GM23338 (cell line): ENCODE results near the gene SNX15. TPM values are rescaled to one million over a fixed set of nuclear protein-coding genes. Genes with fewer than 3 reads are reported as not detected.

Source experiments
- ATAC-seq: fragments of 200-7000 bp; cut with Tn5 transposase; 3 replicates; pipeline ENCODE4 v1.9.1; 2020
- DNase-seq: peaks from one replicate; pipeline ENCODE4 v3.0.0-alpha.2; 2015; ENCODE audit warnings: low spot score
- H2AFZ ChIP-seq: fragments of 200-600 bp; sonication (generic); 2 replicates; pipeline ENCODE4 v1.8.0; 2016; ENCODE audit warnings: antibody characterized with exemption, mild to moderate bottlenecking, moderate library complexity
- H3F3A ChIP-seq: fragments of 200-600 bp; sonication (generic); replicated peaks from 2 replicates; pipeline ENCODE4 v1.8.0; 2017; ENCODE audit warnings: antibody characterized with exemption, mixed run types, low read depth
- H3K27ac ChIP-seq: fragments of 200-600 bp; sonication (generic); 2 replicates; pipeline ENCODE4 v1.6.1; 2016; ENCODE audit warnings: low read depth
- H3K27me3 ChIP-seq: fragments of 200-600 bp; sonication (generic); 2 replicates; pipeline ENCODE4 v1.8.0; 2016; ENCODE audit warnings: mild to moderate bottlenecking, mixed run types, moderate library complexity; ENCODE audit not compliant: insufficient read depth
- H3K36me3 ChIP-seq: fragments of 200-600 bp; sonication (generic); 2 replicates; pipeline ENCODE4 v1.8.0; 2016; ENCODE audit warnings: mild to moderate bottlenecking; ENCODE audit not compliant: insufficient read depth
- H3K4me1 ChIP-seq: fragments of 200-600 bp; sonication (generic); 2 replicates; pipeline ENCODE4 v1.8.0; 2016; ENCODE audit warnings: mild to moderate bottlenecking, moderate library complexity; ENCODE audit not compliant: insufficient read depth
- H3K4me2 ChIP-seq: fragments of 200-600 bp; sonication (generic); 2 replicates; pipeline ENCODE4 v1.7.1; 2017; ENCODE audit warnings: mixed run types
- H3K4me3 ChIP-seq: fragments of 200-600 bp; sonication (generic); 2 replicates; pipeline ENCODE4 v1.6.1; 2016; ENCODE audit warnings: mixed run types
- H3K79me2 ChIP-seq: fragments of 200-600 bp; sonication (generic); replicated peaks from 2 replicates; pipeline ENCODE4 v1.8.0; 2017; ENCODE audit warnings: mild to moderate bottlenecking; ENCODE audit not compliant: insufficient read depth
- H3K9me2 ChIP-seq: fragments of 200-600 bp; sonication (generic); 2 replicates; pipeline ENCODE4 v1.8.0; 2017; ENCODE audit not compliant: insufficient read depth
- H4K20me1 ChIP-seq: fragments of 200-600 bp; sonication (generic); replicated peaks from 2 replicates; pipeline ENCODE4 v1.8.0; 2017; ENCODE audit warnings: mild to moderate bottlenecking; ENCODE audit not compliant: insufficient read depth
- H3K27ac Mint-ChIP-seq: 2 replicates; pipeline ENCODE4 v1.8.0; 2020; ENCODE audit warnings: inconsistent platforms, mild to moderate bottlenecking, moderate library complexity, mixed read lengths
- H3K27me3 Mint-ChIP-seq: 3 replicates; pipeline ENCODE4 v1.8.0; 2022; ENCODE audit warnings: low read depth, mild to moderate bottlenecking, moderate library complexity, mixed read lengths, inconsistent platforms; ENCODE audit not compliant: insufficient read depth, poor library complexity
- H3K36me3 Mint-ChIP-seq: 3 replicates; pipeline ENCODE4 v1.8.0; 2021; ENCODE audit warnings: low read depth, mild to moderate bottlenecking, inconsistent platforms, moderate library complexity, mixed read lengths
- H3K4me1 Mint-ChIP-seq: 3 replicates; pipeline ENCODE4 v1.8.0; 2020; ENCODE audit warnings: mild to moderate bottlenecking, inconsistent platforms, mixed read lengths
- H3K4me3 Mint-ChIP-seq: 3 replicates; pipeline ENCODE4 v1.8.0; 2021; ENCODE audit warnings: moderate library complexity, mild to moderate bottlenecking, inconsistent platforms, mixed read lengths
- H3K9me3 Mint-ChIP-seq: 3 replicates; pipeline ENCODE4 v1.8.0; 2020; ENCODE audit warnings: moderate library complexity, mild to moderate bottlenecking, inconsistent platforms, mixed read lengths
- CREB1 ChIP-seq: fragments of 250-450 bp; sonication (Bioruptor Pico); IDR thresholded peaks from 2 replicates; pipeline ENCODE4 v1.5.0; 2020; ENCODE audit warnings: low read depth, mild to moderate bottlenecking, moderate library complexity
- EZH2phosphoT487 ChIP-seq: fragments of 200-600 bp; sonication (generic); IDR thresholded peaks from one replicate; pipeline ENCODE4 v1.8.1; 2018; ENCODE audit warnings: antibody characterized with exemption; ENCODE audit not compliant: unreplicated experiment
- JUNB ChIP-seq: IDR thresholded peaks from one replicate; pipeline ENCODE4 v1.6.1; 2016; ENCODE audit warnings: antibody characterized with exemption; ENCODE audit not compliant: unreplicated experiment
- POLR2AphosphoS5 ChIP-seq: IDR thresholded peaks from 2 replicates; pipeline ENCODE4 v1.6.1; 2016; ENCODE audit warnings: antibody characterized with exemption, low read depth
- STAT1 ChIP-seq: IDR thresholded peaks from one replicate; pipeline ENCODE4 v1.6.1; 2016; ENCODE audit warnings: antibody characterized with exemption; ENCODE audit not compliant: unreplicated experiment
- ZNF114 ChIP-seq: fragments of 250-450 bp; sonication (Bioruptor Pico); IDR thresholded peaks from 2 replicates; pipeline ENCODE4 v1.5.0; 2020; ENCODE audit warnings: mild to moderate bottlenecking, moderate library complexity
- polyA plus RNA-seq: library from polyadenylated mRNA; unstranded; fragments of >200 nt; fragmentation: Nextera tagmentation; extraction: Ambion mirVana; gene quantifications from 2 replicates; pipeline ENCODE4 v1.2.1, GENCODE V29; 2016
- total RNA-seq: library from RNA; depleted of rRNA; stranded (reverse); fragments of >200 nt; shearing (Covaris generic); gene quantifications from 2 replicates; pipeline ENCODE4 v1.2.3, GENCODE V29; 2014
- TF ChIP-seq, protein P1 (sequence below): fragments of 250-450 bp; sonication (Bioruptor Pico); IDR thresholded peaks from 2 replicates; pipeline ENCODE4 v1.5.0; 2020; ENCODE audit warnings: mild to moderate bottlenecking, moderate library complexity
- TF ChIP-seq, protein P2 (sequence below): IDR thresholded peaks from one replicate; pipeline ENCODE4 v1.6.1; 2018; ENCODE audit warnings: antibody characterized with exemption; ENCODE audit not compliant: unreplicated experiment
- TF ChIP-seq, protein P3 (sequence below), 2 experiments: fragments of 200-600 bp in 1 of 2; sonication (generic) in 1 of 2; conservative IDR thresholded peaks; 2 replicates each; pipeline versions ENCODE4 v1.5.1 to v1.6.1; 2016 to 2017; ENCODE audit warnings: antibody characterized with exemption in 2 of 2, low read depth in 2 of 2, mild to moderate bottlenecking in 2 of 2, moderate library complexity in 1 of 2

The SNX15 gene
- total and polyA plus RNA-seq, 2 experiments from 2014 or later, result 13.0 to 21.4 TPM

DNA sequence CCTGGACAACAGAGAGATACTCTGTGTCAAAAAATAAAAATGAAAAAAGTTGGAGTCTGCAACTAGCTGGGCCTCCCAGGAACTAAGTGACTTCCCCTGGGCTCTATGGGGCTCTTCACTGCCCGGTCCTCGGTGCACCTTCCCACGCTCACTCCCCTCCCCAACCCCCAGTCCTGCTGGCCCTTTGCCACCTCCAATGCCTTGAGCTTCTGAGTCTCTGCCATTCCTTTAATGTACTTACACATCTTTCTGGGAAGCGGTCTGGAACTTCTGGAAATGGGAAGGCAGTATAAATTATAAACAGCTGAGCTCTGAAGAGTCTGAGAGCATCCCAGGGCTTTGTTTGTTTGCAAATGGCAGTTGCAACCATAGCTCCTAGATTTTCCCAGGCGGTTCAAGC, 24.5 kb upstream of the SNX15 start:
- DNase-seq, result no peak
- TF ChIP-seq EZH2phosphoT487 (no peak), JUNB (no peak), POLR2AphosphoS5 (no peak), ZNF114 (CRISPR knock-in tag) (no peak), STAT1 (no peak), CREB1 (no peak)
- TF ChIP-seq, protein P1, sequence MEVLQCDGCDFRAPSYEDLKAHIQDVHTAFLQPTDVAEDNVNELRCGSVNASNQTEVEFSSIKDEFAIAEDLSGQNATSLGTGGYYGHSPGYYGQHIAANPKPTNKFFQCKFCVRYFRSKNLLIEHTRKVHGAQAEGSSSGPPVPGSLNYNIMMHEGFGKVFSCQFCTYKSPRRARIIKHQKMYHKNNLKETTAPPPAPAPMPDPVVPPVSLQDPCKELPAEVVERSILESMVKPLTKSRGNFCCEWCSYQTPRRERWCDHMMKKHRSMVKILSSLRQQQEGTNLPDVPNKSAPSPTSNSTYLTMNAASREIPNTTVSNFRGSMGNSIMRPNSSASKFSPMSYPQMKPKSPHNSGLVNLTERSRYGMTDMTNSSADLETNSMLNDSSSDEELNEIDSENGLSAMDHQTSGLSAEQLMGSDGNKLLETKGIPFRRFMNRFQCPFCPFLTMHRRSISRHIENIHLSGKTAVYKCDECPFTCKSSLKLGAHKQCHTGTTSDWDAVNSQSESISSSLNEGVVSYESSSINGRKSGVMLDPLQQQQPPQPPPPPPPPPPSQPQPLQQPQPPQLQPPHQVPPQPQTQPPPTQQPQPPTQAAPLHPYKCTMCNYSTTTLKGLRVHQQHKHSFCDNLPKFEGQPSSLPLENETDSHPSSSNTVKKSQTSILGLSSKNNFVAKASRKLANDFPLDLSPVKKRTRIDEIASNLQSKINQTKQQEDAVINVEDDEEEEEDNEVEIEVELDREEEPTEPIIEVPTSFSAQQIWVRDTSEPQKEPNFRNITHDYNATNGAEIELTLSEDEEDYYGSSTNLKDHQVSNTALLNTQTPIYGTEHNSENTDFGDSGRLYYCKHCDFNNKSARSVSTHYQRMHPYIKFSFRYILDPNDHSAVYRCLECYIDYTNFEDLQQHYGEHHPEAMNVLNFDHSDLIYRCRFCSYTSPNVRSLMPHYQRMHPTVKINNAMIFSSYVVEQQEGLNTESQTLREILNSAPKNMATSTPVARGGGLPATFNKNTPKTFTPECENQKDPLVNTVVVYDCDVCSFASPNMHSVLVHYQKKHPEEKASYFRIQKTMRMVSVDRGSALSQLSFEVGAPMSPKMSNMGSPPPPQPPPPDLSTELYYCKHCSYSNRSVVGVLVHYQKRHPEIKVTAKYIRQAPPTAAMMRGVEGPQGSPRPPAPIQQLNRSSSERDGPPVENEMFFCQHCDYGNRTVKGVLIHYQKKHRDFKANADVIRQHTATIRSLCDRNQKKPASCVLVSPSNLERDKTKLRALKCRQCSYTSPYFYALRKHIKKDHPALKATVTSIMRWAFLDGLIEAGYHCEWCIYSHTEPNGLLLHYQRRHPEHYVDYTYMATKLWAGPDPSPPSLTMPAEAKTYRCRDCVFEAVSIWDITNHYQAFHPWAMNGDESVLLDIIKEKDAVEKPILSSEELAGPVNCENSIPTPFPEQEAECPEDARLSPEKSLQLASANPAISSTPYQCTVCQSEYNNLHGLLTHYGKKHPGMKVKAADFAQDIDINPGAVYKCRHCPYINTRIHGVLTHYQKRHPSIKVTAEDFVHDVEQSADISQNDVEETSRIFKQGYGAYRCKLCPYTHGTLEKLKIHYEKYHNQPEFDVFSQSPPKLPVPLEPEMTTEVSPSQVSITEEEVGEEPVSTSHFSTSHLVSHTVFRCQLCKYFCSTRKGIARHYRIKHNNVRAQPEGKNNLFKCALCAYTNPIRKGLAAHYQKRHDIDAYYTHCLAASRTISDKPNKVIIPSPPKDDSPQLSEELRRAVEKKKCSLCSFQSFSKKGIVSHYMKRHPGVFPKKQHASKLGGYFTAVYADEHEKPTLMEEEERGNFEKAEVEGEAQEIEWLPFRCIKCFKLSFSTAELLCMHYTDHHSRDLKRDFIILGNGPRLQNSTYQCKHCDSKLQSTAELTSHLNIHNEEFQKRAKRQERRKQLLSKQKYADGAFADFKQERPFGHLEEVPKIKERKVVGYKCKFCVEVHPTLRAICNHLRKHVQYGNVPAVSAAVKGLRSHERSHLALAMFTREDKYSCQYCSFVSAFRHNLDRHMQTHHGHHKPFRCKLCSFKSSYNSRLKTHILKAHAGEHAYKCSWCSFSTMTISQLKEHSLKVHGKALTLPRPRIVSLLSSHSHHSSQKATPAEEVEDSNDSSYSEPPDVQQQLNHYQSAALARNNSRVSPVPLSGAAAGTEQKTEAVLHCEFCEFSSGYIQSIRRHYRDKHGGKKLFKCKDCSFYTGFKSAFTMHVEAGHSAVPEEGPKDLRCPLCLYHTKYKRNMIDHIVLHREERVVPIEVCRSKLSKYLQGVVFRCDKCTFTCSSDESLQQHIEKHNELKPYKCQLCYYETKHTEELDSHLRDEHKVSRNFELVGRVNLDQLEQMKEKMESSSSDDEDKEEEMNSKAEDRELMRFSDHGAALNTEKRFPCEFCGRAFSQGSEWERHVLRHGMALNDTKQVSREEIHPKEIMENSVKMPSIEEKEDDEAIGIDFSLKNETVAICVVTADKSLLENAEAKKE, result no peak
- TF ChIP-seq, protein P2, sequence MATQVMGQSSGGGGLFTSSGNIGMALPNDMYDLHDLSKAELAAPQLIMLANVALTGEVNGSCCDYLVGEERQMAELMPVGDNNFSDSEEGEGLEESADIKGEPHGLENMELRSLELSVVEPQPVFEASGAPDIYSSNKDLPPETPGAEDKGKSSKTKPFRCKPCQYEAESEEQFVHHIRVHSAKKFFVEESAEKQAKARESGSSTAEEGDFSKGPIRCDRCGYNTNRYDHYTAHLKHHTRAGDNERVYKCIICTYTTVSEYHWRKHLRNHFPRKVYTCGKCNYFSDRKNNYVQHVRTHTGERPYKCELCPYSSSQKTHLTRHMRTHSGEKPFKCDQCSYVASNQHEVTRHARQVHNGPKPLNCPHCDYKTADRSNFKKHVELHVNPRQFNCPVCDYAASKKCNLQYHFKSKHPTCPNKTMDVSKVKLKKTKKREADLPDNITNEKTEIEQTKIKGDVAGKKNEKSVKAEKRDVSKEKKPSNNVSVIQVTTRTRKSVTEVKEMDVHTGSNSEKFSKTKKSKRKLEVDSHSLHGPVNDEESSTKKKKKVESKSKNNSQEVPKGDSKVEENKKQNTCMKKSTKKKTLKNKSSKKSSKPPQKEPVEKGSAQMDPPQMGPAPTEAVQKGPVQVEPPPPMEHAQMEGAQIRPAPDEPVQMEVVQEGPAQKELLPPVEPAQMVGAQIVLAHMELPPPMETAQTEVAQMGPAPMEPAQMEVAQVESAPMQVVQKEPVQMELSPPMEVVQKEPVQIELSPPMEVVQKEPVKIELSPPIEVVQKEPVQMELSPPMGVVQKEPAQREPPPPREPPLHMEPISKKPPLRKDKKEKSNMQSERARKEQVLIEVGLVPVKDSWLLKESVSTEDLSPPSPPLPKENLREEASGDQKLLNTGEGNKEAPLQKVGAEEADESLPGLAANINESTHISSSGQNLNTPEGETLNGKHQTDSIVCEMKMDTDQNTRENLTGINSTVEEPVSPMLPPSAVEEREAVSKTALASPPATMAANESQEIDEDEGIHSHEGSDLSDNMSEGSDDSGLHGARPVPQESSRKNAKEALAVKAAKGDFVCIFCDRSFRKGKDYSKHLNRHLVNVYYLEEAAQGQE, result no peak
- TF ChIP-seq, protein P3, sequence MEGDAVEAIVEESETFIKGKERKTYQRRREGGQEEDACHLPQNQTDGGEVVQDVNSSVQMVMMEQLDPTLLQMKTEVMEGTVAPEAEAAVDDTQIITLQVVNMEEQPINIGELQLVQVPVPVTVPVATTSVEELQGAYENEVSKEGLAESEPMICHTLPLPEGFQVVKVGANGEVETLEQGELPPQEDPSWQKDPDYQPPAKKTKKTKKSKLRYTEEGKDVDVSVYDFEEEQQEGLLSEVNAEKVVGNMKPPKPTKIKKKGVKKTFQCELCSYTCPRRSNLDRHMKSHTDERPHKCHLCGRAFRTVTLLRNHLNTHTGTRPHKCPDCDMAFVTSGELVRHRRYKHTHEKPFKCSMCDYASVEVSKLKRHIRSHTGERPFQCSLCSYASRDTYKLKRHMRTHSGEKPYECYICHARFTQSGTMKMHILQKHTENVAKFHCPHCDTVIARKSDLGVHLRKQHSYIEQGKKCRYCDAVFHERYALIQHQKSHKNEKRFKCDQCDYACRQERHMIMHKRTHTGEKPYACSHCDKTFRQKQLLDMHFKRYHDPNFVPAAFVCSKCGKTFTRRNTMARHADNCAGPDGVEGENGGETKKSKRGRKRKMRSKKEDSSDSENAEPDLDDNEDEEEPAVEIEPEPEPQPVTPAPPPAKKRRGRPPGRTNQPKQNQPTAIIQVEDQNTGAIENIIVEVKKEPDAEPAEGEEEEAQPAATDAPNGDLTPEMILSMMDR (conservative IDR thresholded peaks at IDR 0.05; ENCODE audit: low read depth in 2 of 2), result no peak

More for the DNA sequence above, 24.5 kb upstream of the SNX15 start:
- no peak for ATAC-seq
- no peaks in the 10 kb centered on the region for H3K36me3 ChIP-seq
- no peaks in the 10 kb centered on the region for H3K79me2 ChIP-seq
- H3K27ac ChIP-seq, result no peak overlapping the region
- no peaks in the 10 kb centered on the region for H3K9me3 Mint-ChIP-seq
- H2AFZ ChIP-seq, result no peak overlapping the region
- H3K27ac Mint-ChIP-seq, result no peak overlapping the region
- H3K27me3 Mint-ChIP-seq, result peaks cover 5% of the 10 kb centered on the region
- no peaks in the 10 kb centered on the region for H3K4me1 ChIP-seq
- no peak overlapping the region for H3K4me3 ChIP-seq
- H3K4me3 Mint-ChIP-seq, result no peak overlapping the region
- H3K4me1 Mint-ChIP-seq, result peaks cover 4% of the 10 kb centered on the region; the same call in 1 of the 3 replicates
- no peaks in the 10 kb centered on the region for H4K20me1 ChIP-seq
- no peaks in the 10 kb centered on the region for H3K27me3 ChIP-seq
- H3K4me2 ChIP-seq, result no peak overlapping the region
- H3F3A ChIP-seq, result no peaks in the 10 kb centered on the region
- no peaks in the 10 kb centered on the region for H3K36me3 Mint-ChIP-seq
- no peaks in the 10 kb centered on the region for H3K9me2 ChIP-seq
